ENCODE results near the gene CRLF3.

- TF ChIP-seq POLR2A (IDR thresholded peaks at IDR 0.05; ENCODE audit: low read depth) (peak; percentile 35), CTCF (IDR thresholded peaks at IDR 0.05) (peak; percentile 53 to 77 (median 64)), POLR2AphosphoS5 (IDR thresholded peaks at IDR 0.05) (peak; percentile 71 to 84)
Measured at GRCh38 chr17:30824356-30825145, at the start of gene CRLF3.
